ENCODE results near the gene ZNF142.
A peak's percentile ranks its signal among the peaks of the same experiment; 100 is the strongest.

The ZNF142 gene

DNA sequence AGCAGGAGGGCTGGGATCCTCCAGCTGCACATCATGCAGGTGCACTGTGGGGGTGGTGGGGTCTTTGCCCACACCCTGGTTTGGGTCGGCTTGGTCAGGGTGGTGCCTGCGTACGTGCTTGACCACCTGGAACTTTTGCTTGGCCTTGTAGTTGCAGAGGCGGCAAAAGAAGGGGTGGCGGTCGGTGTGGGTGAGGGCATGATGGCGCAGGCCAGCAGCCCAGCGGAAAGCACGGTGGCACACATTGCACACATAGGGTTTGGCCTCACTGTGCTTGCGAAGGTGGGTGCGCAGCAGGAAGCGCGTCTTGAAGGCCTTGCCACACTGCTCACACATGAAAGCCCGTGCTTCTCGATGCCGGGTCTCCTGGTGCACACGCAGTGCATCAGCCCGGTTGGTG is 21.1 kb downstream of the ZNF142 start:
- Histone ChIP-seq H3K9me3 (ENCODE audit: control extremely low read depth in 1 of 5, control insufficient read depth in 4 of 5, insufficient read depth in 2 of 5, low read depth in 1 of 5, low read length in 4 of 5) (no peaks in the 10 kb centered on the region), H3K4me3 (ENCODE audit: control insufficient read depth in 1 of 7, extremely low read depth in 1 of 7, insufficient read depth in 4 of 7, low read depth in 2 of 7, low read length in 6 of 7) (no peak overlapping the region), H3K27me3 (replicated peaks in 2 of 5; ENCODE audit: control insufficient read depth in 4 of 5, insufficient read depth in 5 of 5, low read length in 4 of 5) (no peaks in the 10 kb centered on the region), H3K4me1 (ENCODE audit: control extremely low read depth in 1 of 4, control insufficient read depth in 4 of 4, insufficient read depth in 4 of 4, low read length in 3 of 4) (no peaks in the 10 kb centered on the region), H3K36me3 (ENCODE audit: control insufficient read depth in 4 of 4, insufficient read depth in 4 of 4, low read length in 3 of 4) (peaks cover 39 to 87% (median 72%) of the 10 kb centered on the region in 4 experiments), H3K27ac (ENCODE audit: insufficient read depth in 1 of 2, low read depth in 1 of 2, low read length in 2 of 2, poor library complexity in 1 of 2, severe bottlenecking in 2 of 2) (no peak overlapping the region)
- DNase-seq: no peak
- ChIA-PET CTCF (interaction anchor here (1.3 to 2.1 kb wide), 2 partner anchors 9 to 21 kb away, joined by 3 to 7 read pairs; partner anchors contain the start of genes BCS1L and ZNF142), POLR2A (no interaction called here)
- 97% methylated on average over 17 of the region's 18 CpGs for WGBS (ENCODE audit: insufficient coverage)

DNA sequence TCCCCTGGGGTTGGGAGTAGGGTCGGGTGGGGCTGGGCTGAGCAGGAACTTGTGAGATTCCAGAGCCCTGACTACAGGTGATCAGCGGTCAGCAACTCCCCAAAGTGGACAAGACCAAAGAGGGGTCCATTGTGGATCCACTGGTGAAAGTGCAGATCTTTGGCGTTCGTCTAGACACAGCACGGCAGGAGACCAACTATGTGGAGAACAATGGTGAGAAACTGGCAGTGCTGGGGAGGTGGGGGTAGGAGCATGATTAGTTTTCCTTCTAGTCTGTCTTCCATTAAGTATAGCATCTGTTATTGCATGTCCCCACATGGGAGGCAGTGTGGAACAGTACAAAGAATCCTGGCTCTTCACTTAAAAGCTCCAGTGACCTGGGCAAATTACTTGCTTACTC is 23.7 kb downstream of the ZNF142 start:
- ChIA-PET CTCF (no interaction called here), POLR2A (no interaction called here)
- Histone ChIP-seq H3K27ac (ENCODE audit: insufficient read depth in 1 of 2, low read depth in 1 of 2, low read length in 2 of 2, poor library complexity in 1 of 2, severe bottlenecking in 2 of 2) (no peak overlapping the region), H3K4me1 (ENCODE audit: control extremely low read depth in 1 of 4, control insufficient read depth in 4 of 4, insufficient read depth in 4 of 4, low read length in 3 of 4) (no peaks in the 10 kb centered on the region), H3K4me3 (ENCODE audit: control insufficient read depth in 1 of 7, extremely low read depth in 1 of 7, insufficient read depth in 4 of 7, low read depth in 2 of 7, low read length in 6 of 7) (no peak overlapping the region), H3K27me3 (replicated peaks in 2 of 5; ENCODE audit: control insufficient read depth in 4 of 5, insufficient read depth in 5 of 5, low read length in 4 of 5) (no peaks in the 10 kb centered on the region), H3K36me3 (ENCODE audit: control insufficient read depth in 4 of 4, insufficient read depth in 4 of 4, low read length in 3 of 4) (peaks cover 36 to 69% (median 57%) of the 10 kb centered on the region in 4 experiments), H3K9me3 (ENCODE audit: control extremely low read depth in 1 of 5, control insufficient read depth in 4 of 5, insufficient read depth in 2 of 5, low read depth in 1 of 5, low read length in 4 of 5) (no peaks in the 10 kb centered on the region)
- DNase-seq: no peak
- WGBS (ENCODE audit: insufficient coverage): 93% methylated on average over 3 of the region's 5 CpGs

DNA sequence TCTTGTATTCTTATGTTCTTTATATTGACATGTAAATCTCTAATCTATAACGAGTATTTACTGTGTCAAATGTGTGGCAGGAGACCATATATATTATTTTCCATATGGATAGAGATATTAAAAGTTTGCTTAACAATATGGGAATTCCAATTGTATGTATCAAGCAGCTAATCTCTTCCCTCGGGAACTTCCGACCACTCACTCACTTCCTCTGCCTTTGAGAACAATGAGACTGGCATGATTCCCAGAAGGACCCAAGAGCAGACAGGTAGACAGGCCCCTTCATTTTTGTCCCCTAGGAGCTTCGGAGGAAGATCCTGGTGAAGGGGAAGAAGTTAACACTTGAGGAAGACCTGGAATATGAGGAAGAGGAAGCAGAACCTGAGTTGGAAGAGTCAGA is 27.6 kb downstream of the ZNF142 start:
- POLR2A ChIA-PET: no interaction called here
- DNase-seq: no peak
- Histone ChIP-seq H3K27me3 (replicated peaks in 2 of 5; ENCODE audit: control insufficient read depth in 4 of 5, insufficient read depth in 5 of 5, low read length in 4 of 5) (no peaks in the 10 kb centered on the region), H3K27ac (ENCODE audit: insufficient read depth in 1 of 2, low read depth in 1 of 2, low read length in 2 of 2, poor library complexity in 1 of 2, severe bottlenecking in 2 of 2) (no peak overlapping the region), H3K36me3 (ENCODE audit: control insufficient read depth in 4 of 4, insufficient read depth in 4 of 4, low read length in 3 of 4) (peaks cover 14 to 34% (median 26%) of the 10 kb centered on the region in 4 experiments), H3K4me1 (ENCODE audit: control extremely low read depth in 1 of 4, control insufficient read depth in 4 of 4, insufficient read depth in 4 of 4, low read length in 3 of 4) (no peaks in the 10 kb centered on the region), H3K4me3 (ENCODE audit: control insufficient read depth in 1 of 7, extremely low read depth in 1 of 7, insufficient read depth in 4 of 7, low read depth in 2 of 7, low read length in 6 of 7) (no peak overlapping the region), H3K9me3 (ENCODE audit: control extremely low read depth in 1 of 5, control insufficient read depth in 4 of 5, insufficient read depth in 2 of 5, low read depth in 1 of 5, low read length in 4 of 5) (no peaks in the 10 kb centered on the region)
- WGBS (ENCODE audit: insufficient coverage): 71% methylated on average over 1 of the region's 4 CpGs
- CTCF ChIA-PET: interaction anchor here (0.8 kb wide), 1 partner anchor 32 kb away, joined by 4 read pairs; no protein-coding TSS in a partner anchor

DNA sequence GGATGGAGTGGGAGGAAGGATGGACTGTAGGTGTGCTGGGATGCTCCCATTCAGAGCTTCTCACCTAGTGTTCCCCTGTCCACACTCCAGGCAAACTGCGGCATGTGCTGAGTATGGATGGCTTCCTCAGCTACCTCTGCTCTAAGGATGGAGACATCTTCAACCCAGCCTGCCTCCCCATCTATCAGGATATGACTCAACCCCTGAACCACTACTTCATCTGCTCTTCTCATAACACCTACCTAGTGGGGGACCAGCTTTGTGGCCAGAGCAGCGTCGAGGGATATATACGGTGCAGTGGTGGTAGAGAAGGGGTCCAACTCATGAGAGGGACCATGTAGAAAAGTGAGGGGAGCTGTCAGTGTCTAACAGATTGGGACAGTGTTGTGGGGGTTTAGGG is 31.5 kb downstream of the ZNF142 start:
- WGBS (ENCODE audit: insufficient coverage): 100% methylated on average over 3 of the region's 4 CpGs
- CTCF ChIA-PET: interaction anchor here (0.6 to 1.7 kb wide), 4 partner anchors 12 to 178 kb away, joined by 3 to 5 read pairs (median 4); no protein-coding TSS in a partner anchor
- POLR2A ChIA-PET: no interaction called here
- Histone ChIP-seq H3K4me1 (ENCODE audit: control extremely low read depth in 1 of 4, control insufficient read depth in 4 of 4, insufficient read depth in 4 of 4, low read length in 3 of 4) (peaks cover 0 to 4% (median 2%) of the 10 kb centered on the region in 4 experiments), H3K36me3 (ENCODE audit: control insufficient read depth in 4 of 4, insufficient read depth in 4 of 4, low read length in 3 of 4) (no peaks in the 10 kb centered on the region), H3K27me3 (replicated peaks in 2 of 5; ENCODE audit: control insufficient read depth in 4 of 5, insufficient read depth in 5 of 5, low read length in 4 of 5) (no peaks in the 10 kb centered on the region), H3K4me3 (ENCODE audit: control insufficient read depth in 1 of 7, extremely low read depth in 1 of 7, insufficient read depth in 4 of 7, low read depth in 2 of 7, low read length in 6 of 7) (no peak overlapping the region), H3K27ac (ENCODE audit: insufficient read depth in 1 of 2, low read depth in 1 of 2, low read length in 2 of 2, poor library complexity in 1 of 2, severe bottlenecking in 2 of 2) (no peak overlapping the region), H3K9me3 (ENCODE audit: control extremely low read depth in 1 of 5, control insufficient read depth in 4 of 5, insufficient read depth in 2 of 5, low read depth in 1 of 5, low read length in 4 of 5) (no peaks in the 10 kb centered on the region)
- no peak for DNase-seq

DNA sequence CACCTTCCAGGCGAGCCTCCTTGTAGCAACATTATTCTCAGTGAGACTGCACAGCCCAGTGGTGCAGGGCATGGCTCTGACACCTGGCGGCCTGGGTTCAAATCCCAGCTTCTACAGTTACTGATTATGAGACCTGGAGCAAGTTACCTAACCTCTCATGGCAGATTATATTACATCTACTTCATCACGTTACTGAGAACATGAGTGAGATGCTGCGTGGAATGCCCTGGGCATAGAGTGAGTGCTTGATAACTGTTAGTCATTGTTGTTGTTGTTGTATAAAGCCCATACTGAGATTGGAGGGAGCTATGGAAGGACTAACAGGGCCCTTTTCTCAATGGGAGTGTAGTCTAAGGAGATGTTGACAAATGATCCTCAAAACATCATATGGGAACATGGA is 33.1 kb downstream of the ZNF142 start:
- H3K27ac ChIP-seq (ENCODE audit: insufficient read depth in 1 of 2, low read depth in 1 of 2, low read length in 2 of 2, poor library complexity in 1 of 2, severe bottlenecking in 2 of 2): no peak overlapping the region
- H3K27me3 ChIP-seq (replicated peaks in 2 of 5; ENCODE audit: control insufficient read depth in 4 of 5, insufficient read depth in 5 of 5, low read length in 4 of 5): no peaks in the 10 kb centered on the region
- H3K9me3 ChIP-seq (ENCODE audit: control extremely low read depth in 1 of 5, control insufficient read depth in 4 of 5, insufficient read depth in 2 of 5, low read depth in 1 of 5, low read length in 4 of 5): no peaks in the 10 kb centered on the region
- no peak overlapping the region for H3K4me3 ChIP-seq (ENCODE audit: control insufficient read depth in 1 of 7, extremely low read depth in 1 of 7, insufficient read depth in 4 of 7, low read depth in 2 of 7, low read length in 6 of 7)
- POLR2A ChIA-PET: interaction anchor here (0.6 kb wide), 1 partner anchor 87 kb away, joined by 3 read pairs; no protein-coding TSS in a partner anchor
- 96% methylated on average over 3 of the region's 4 CpGs for WGBS (ENCODE audit: insufficient coverage)
- CTCF ChIA-PET: interaction anchor here (1.0 to 1.3 kb wide), 2 partner anchors 28 to 40 kb away, joined by 3 read pairs; no protein-coding TSS in a partner anchor
- DNase-seq: no peak
- peaks cover 0 to 9% (median 4%) of the 10 kb centered on the region in 4 experiments for H3K4me1 ChIP-seq (ENCODE audit: control extremely low read depth in 1 of 4, control insufficient read depth in 4 of 4, insufficient read depth in 4 of 4, low read length in 3 of 4)
- no peaks in the 10 kb centered on the region for H3K36me3 ChIP-seq (ENCODE audit: control insufficient read depth in 4 of 4, insufficient read depth in 4 of 4, low read length in 3 of 4)

DNA sequence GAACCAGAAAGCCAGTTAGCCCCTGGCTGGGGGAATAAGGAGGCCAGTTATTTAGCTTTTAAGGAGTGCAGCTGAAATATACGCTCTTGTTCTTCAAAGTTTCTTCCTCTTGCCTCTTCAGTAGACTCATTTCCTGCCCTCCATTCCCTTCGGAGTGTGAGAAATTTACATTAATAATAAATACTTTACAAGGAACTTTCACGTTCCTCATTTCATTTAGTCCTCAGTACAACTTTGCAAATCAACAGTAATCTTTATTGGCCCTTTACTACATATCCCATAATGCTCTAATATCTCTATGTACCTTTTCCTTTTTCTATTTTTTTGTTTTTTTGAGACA is 36.1 kb downstream of the ZNF142 start:
- Histone ChIP-seq H3K36me3 (ENCODE audit: control insufficient read depth in 4 of 4, insufficient read depth in 4 of 4, low read length in 3 of 4) (no peaks in the 10 kb centered on the region), H3K4me3 (ENCODE audit: control insufficient read depth in 1 of 7, extremely low read depth in 1 of 7, insufficient read depth in 4 of 7, low read depth in 2 of 7, low read length in 6 of 7) (peak overlapping the region in 1 of 7 experiments; percentile 11), H3K27me3 (replicated peaks in 2 of 5; ENCODE audit: control insufficient read depth in 4 of 5, insufficient read depth in 5 of 5, low read length in 4 of 5) (no peaks in the 10 kb centered on the region), H3K27ac (ENCODE audit: insufficient read depth in 1 of 2, low read depth in 1 of 2, low read length in 2 of 2, poor library complexity in 1 of 2, severe bottlenecking in 2 of 2) (no peak overlapping the region), H3K9me3 (ENCODE audit: control extremely low read depth in 1 of 5, control insufficient read depth in 4 of 5, insufficient read depth in 2 of 5, low read depth in 1 of 5, low read length in 4 of 5) (no peaks in the 10 kb centered on the region), H3K4me1 (ENCODE audit: control extremely low read depth in 1 of 4, control insufficient read depth in 4 of 4, insufficient read depth in 4 of 4, low read length in 3 of 4) (peaks cover 0 to 9% (median 4%) of the 10 kb centered on the region in 4 experiments)
- DNase-seq: peak in 2 of 3 donors; percentile 9 to 12
- ChIA-PET CTCF (interaction anchor here (1.3 kb wide), 1 partner anchor 34 kb away, joined by 3 read pairs; no protein-coding TSS in a partner anchor), POLR2A (interaction anchor here (1.2 kb wide), 1 partner anchor 15 kb away, joined by 3 read pairs; the partner anchor contains the start of gene PLCD4)
- 20% methylated on average over 1 of the region's 3 CpGs for WGBS (ENCODE audit: insufficient coverage)

DNA sequence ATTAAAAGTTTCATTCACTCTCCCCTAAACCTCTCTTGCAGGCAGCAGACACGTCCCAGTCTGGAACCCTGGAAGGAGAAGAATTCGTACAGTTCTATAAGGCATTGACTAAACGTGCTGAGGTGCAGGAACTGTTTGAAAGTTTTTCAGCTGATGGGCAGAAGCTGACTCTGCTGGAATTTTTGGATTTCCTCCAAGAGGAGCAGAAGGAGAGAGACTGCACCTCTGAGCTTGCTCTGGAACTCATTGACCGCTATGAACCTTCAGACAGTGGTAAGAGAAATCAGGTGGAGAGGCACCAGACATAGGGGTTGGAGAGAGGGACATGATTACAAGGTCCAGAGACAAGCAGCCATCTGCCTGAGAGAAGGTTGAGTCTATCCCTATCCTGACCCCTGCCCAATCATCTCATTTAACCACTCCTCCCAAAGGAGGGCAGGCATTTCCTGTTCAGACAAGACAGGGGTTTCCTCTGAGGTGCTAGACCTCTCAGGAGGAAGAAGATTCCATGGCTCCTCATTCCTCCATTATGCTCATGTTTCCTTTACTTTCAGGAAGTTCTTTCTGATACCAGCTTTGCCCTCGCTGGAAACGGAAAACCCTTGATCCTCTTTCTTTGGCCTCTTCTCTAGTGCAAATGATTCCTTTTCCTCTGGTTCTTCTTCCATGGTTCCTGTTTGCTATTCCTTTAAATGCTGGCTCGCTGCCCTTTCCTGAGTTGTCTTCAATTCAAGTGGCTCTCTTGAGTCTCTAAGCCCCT is 36.6 kb downstream of the ZNF142 start:
- peak overlapping the region in 1 of 7 experiments; percentile 11 for H3K4me3 ChIP-seq (ENCODE audit: control insufficient read depth in 1 of 7, extremely low read depth in 1 of 7, insufficient read depth in 4 of 7, low read depth in 2 of 7, low read length in 6 of 7)
- WGBS (ENCODE audit: insufficient coverage): 93% methylated on average over 6 of the region's 7 CpGs
- no peaks in the 10 kb centered on the region for H3K9me3 ChIP-seq (ENCODE audit: control extremely low read depth in 1 of 5, control insufficient read depth in 4 of 5, insufficient read depth in 2 of 5, low read depth in 1 of 5, low read length in 4 of 5)
- CTCF ChIA-PET: no interaction called here
- DNase-seq: no peak
- H3K36me3 ChIP-seq (ENCODE audit: control insufficient read depth in 4 of 4, insufficient read depth in 4 of 4, low read length in 3 of 4): no peaks in the 10 kb centered on the region
- H3K4me1 ChIP-seq (ENCODE audit: control extremely low read depth in 1 of 4, control insufficient read depth in 4 of 4, insufficient read depth in 4 of 4, low read length in 3 of 4): peaks cover 0 to 9% (median 4%) of the 10 kb centered on the region in 4 experiments
- no peak overlapping the region for H3K27ac ChIP-seq (ENCODE audit: insufficient read depth in 1 of 2, low read depth in 1 of 2, low read length in 2 of 2, poor library complexity in 1 of 2, severe bottlenecking in 2 of 2)
- POLR2A ChIA-PET: interaction anchor here (1.2 kb wide), 1 partner anchor 15 kb away, joined by 3 read pairs; the partner anchor contains the start of gene PLCD4
- no peaks in the 10 kb centered on the region for H3K27me3 ChIP-seq (replicated peaks in 2 of 5; ENCODE audit: control insufficient read depth in 4 of 5, insufficient read depth in 5 of 5, low read length in 4 of 5)

Measured in common myeloid progenitor, CD34-positive (primary cell).